GM19351 (cell line): ENCODE measurements around the gene RNF40.
"Not testable (repeated sequence)": the region's sequence is repeated elsewhere in the genome, so short reads cannot be mapped to it uniquely, and the experiment has no call there.

ENCODE experiments used
- ATAC-seq: cut with Tn5 transposase; IDR thresholded peaks from one replicate; pipeline ENCODE4 v1.9.1; 2021; ENCODE audit warnings: mild to moderate bottlenecking, moderate library complexity; ENCODE audit not compliant: unreplicated experiment

The RNF40 gene

GRCh38 chr16:30780549-30780948 is 18.4 kb downstream of the RNF40 start:
- no peak for ATAC-seq

GRCh38 chr16:30782486-30783279 is 20.6 kb downstream of the RNF40 start:
- no peak for ATAC-seq

GRCh38 chr16:30783280-30784109 is 21.4 kb downstream of the RNF40 start:
- no peak for ATAC-seq

GRCh38 chr16:30784215-30784614 is 22.1 kb downstream of the RNF40 start:
- ATAC-seq = no peak

- no peak for ATAC-seq
These were observed 23.3 kb downstream of the RNF40 start for GRCh38 chr16:30785126-30786106.

GRCh38 chr16:30786115-30786935 is 24.2 kb downstream of the RNF40 start:
- ATAC-seq = no peak

GRCh38 chr16:30786936-30787612 is 25.0 kb downstream of the RNF40 start, which contains the start of gene ZNF629:
ZNF629 (minus strand) TSS chr16:30787205; CDS start chr16:30784482, 2,723 bp downstream.
- no peak for ATAC-seq

- no peak for ATAC-seq
These were observed 25.7 kb downstream of the RNF40 start for GRCh38 chr16:30787613-30788378.

- ATAC-seq = no peak
These were observed 31.5 kb downstream of the RNF40 start for GRCh38 chr16:30793508-30794069.

GRCh38 chr16:30794634-30795033 is 32.5 kb downstream of the RNF40 start:
- ATAC-seq = no peak

- no peak for ATAC-seq
These were observed 35.7 kb downstream of the RNF40 start for GRCh38 chr16:30797670-30798309.

- ATAC-seq = no peak
These were observed 40.8 kb downstream of the RNF40 start for GRCh38 chr16:30802936-30803335.

- no peak for ATAC-seq
These were observed 42.9 kb downstream of the RNF40 start for GRCh38 chr16:30805056-30805369.

- ATAC-seq = no peak
These were observed 43.4 kb downstream of the RNF40 start for GRCh38 chr16:30805370-30806169.

GRCh38 chr16:30808146-30808545 is 46.0 kb downstream of the RNF40 start:
- no peak for ATAC-seq

- ATAC-seq = not testable (repeated sequence)
These were observed 46.8 kb downstream of the RNF40 start for GRCh38 chr16:30808890-30809426.

GRCh38 chr16:30809675-30810074 is 47.6 kb downstream of the RNF40 start:
- ATAC-seq = not testable (repeated sequence)
